ENCODE measurements around the gene DGUOK.
"Not testable (repeated sequence)": the region's sequence is repeated elsewhere in the genome, so short reads cannot be mapped to it uniquely, and the experiment has no call there.

DGUOK gene

DNA sequence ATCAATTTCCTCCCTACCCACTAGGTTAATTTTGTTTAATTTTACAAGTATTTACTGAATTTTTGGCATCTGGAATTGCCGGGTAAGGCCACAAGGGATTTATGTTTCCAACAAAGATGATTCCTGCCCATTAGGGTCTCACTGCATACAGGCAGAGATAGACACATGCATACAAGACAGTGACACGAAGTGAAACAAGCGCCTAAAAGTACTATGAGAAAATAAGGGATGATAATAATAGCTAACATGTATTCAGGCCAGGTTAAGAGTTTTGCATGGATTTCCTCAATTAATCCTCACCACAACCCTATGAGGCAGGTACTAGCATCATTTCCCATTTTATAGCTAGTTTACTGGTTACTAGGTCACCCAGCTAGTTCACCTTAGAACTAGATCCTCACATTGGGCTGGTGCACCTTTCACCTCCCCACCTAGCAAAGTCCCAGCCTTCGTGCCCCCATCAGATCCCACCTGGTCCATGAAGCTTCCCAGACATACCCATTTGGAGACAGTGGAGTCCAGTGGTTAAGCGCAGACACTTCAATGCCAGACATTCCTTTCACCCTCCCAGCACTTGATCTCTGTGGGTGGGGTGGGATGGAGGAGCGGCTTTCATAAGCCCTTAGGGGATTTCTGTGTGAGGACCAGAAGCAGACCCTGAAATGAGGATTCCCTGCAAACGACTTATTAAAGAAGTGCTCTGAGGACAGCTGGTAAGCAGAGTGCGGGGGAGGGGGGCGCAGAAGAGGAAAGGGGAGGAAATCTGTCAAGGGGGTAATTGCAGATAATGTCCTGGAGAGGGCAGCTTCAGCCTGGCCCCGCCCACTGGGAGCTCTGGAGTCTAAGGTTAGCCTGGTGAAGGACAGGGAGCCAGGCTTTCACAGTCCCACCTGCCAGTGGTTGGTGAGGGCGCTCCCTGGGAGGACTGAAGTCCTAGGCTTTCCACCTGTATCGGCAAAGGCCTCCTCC is 5.8 kb upstream of the DGUOK start:
- DNase-seq (ENCODE audit: low read depth): no peak

DNA sequence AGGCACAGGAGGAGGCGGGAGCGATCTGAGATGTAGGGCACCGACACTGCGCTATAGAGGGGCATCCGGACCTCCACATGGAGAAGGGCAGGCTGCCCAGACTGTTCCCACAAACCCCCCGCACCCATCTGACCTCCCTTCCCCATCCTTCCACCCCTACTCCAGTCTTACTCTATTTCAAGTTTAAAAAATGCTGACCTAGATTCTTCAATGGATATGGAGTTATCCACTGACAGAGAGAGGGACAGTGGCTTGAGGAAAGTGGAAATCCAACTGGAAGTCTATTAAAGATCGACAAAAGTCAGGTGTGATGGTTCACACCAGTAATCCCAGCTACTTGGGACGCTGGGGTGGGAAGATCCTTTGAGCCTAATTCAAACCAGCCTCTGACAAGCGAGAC is 5.1 kb upstream of the DGUOK start:
- no peak for DNase-seq (ENCODE audit: low read depth)

DNA sequence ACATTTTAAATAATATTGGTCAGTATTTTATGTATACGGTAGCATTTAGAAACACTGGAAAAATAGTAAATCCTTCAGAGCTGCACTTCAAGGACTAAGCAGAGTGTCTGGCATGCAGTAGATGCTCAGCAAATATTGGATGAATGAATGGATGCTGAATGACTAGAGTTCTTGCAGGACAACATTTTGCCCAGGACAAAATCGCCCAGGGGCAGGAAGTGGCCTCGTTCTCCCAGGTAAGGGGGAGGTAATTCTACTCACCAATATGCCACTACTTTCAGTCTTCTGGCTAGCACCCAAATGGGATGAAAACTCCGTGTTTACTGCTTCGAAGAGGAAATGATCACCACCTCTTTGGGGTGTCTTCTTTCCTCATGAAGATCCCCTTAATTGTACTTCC is 4.0 kb upstream of the DGUOK start:
- DNase-seq (ENCODE audit: low read depth): no peak

DNA sequence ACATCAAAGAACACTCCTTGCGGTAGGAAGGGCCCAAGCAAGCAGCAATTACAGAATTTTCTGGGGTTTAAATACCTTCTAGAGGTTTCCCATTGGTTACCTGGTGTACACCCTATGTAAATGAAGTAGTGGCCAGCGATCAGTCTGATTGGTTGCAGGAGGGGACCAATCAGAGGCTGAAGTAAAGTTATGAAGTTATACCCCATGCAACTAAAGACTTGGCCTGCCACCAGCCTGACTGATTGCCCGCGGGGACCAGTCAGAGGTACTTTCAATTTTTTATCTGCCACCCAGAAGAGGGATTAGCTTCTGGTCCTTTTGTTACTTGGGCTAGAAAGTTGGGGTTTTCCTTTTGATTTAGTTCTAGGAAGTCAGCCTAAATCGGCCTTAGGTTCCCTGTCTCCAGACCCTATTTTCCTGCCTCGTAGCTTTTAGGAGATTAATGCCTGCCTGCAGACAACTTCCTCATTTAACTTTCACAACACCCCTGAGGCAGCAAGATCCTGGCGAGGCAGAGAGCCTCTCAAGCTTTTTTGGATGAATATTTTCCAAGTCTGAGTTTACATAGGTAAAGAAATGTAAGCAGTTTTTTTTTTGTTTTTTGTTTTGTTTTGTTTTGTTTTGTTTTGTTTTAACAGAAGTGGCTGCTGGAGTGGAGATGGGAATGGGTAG is 1.5 kb upstream of the DGUOK start:
- no peak for DNase-seq (ENCODE audit: low read depth)

DNA sequence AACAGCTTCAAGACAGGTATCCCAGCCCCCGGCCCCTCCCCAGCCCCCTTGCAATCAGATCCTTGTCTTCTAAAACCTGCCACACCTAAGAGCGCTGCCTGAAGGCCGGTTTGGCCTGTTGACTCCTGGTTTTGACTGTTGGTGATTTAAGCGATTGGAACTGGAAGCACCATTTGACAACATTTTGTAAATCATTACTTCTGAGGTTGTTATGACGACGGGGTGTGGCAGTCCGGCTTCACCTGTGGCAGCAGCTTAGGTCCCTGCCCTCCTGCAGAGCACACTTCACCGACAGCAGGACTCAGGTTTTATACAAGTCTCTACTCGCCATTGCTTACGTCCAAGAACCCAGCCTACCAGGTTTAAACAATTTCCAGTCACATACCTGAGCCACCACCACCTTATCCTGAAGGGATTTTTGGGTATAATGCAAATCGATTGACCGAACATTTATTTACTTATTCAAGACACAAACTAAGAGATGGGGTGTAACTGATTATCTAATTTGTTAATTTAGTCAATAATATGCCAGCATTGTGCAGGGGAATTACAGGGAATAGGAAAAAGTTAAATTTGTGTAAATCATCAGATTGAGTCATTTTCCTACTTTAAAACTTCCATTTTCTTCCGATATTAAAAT is 707 bp upstream of the DGUOK start:
- no peak for DNase-seq (ENCODE audit: low read depth)

DNA sequence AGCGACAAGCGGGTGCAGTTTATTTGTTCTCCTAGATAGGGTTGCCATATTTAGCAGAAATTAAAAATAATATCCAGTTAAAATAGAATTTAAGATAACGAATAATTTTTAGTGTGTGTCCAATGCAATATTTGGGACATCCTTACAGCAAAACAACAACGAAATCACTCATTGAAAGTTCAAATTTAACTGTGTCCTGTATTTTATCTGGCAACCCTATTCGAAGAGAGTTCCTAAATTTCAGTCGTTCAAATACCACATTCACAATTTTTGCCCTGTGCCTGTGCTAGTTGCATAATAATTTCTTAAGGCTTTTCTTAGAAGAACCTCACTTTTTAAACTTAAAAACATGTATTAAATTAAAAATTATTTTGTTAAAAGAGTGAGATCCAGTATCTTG is 664 bp downstream of the DGUOK start:
- DNase-seq (ENCODE audit: low read depth): no peak

DNA sequence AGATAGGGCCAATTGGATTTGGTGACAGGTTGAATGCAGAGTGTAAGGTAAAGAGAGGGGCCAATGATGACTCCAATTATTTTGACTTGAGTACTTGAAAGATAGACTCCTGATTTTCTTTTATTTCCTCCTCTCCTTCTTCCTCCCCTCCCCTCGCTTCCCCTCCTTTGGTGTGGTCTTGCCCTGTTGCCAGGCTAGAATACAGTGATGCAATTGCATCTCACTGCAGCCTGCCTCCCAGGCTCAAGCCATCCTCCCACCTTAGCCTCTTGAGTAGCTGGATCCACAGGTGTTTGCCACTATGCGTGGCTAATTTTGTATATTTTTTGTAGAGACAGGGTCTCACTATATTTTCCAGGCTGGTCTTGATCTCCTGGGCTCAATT is 2.3 kb downstream of the DGUOK start:
- DNase-seq (ENCODE audit: low read depth): no peak

DNA sequence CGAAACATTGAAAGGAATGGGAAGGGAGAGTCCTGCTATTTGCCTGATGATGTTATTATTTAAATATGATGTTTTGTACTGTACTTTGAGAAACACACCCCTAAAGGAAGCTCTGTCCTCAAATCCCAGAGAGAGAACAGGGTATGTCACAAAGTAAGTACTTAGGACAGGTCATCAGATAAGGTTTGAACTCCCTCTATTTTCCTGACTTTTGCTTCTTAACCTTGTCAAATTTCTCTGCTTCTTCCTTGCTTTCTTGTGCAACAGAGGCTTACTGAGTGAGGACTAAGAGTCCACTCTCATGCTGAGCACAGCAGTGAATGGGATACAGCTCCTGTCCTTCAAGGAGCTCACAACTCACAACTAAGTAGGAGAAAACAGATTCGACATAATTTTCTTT is 3.7 kb downstream of the DGUOK start:
- no peak for DNase-seq (ENCODE audit: low read depth)

DNA sequence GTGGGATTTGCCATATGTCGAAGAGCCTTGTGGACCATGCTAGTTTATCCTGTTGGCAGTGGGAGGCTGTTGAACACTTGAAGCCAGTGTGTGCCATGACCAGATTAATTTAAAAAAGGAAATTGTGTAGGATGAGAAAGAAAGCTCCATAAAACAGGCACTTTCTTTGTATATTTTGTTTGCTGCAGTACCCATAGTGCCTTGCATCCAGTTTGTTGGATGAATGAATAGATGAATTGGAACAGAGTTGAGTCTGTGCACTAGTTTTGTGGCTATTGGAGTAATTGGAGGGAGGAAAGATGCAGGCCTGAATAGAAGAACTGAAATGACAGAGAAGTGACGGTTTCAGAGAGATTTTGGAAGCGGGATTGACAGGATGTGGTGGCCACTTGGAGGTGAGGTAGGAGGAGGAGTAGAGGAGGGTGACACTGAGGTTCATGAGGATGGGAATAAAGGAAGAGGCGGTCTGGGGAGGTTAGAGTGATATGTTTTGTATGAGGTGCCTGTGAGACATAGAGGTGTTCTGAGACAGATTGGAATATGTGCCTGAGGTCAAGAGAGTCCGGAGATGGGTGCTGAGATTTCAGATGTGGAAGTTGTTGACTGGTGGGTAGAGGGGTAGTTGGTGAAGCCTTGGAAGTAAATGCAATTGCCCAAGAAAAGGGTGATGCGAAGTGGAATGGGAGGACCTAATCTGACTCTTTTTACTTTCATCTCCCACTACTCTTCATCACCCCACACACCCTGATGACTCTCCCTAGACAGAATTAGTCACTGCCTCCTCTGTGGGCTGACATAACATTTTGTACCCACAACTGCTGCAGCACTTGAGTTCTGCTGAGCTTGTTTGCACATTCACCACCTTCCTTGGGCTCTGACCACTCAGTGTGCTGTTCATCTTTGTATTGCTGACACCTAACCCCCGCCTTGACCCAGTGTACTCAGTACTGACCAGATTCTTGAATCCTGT is 5.1 kb downstream of the DGUOK start:
- no peak for DNase-seq (ENCODE audit: low read depth)

DNA sequence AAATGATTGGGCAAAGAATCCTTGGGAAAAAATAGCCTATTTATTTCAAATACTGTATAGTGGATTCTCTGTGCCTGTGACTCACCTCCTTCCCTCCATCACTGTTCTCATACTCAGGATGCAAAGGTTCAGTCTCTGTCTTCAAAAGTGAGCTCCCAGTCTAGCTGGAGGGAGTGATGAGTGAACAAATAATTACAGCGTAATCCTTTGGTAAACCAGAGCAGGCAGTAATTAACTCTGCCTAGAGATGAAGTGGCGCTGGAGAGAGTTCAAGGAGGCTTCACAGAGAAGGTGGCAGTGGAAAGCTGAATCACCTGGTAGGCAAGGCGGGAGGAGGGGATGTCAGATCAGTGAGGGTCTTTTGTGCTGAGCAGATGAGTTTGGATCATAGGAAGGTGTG is 6.5 kb downstream of the DGUOK start:
- DNase-seq (ENCODE audit: low read depth): no peak

DNA sequence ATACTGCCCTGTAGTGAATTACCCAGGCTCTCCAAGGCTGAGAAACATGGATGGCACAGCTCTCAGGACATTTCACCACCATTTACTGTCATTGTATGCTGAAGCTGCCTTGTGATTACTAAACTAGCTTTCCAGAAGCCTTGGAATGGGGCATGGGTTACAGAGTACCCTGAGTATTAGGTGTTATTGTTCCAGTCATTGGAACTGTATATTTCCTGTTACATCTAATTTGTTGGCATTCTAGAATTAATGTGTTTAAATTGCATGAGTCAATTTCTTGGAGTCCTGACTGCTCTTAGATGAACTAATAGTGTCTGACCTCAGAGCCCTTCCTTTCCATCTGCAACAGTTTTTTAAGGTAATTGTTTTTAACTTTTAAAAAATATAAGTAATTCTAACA is 9.0 kb downstream of the DGUOK start:
- DNase-seq (ENCODE audit: low read depth): no peak

DNA sequence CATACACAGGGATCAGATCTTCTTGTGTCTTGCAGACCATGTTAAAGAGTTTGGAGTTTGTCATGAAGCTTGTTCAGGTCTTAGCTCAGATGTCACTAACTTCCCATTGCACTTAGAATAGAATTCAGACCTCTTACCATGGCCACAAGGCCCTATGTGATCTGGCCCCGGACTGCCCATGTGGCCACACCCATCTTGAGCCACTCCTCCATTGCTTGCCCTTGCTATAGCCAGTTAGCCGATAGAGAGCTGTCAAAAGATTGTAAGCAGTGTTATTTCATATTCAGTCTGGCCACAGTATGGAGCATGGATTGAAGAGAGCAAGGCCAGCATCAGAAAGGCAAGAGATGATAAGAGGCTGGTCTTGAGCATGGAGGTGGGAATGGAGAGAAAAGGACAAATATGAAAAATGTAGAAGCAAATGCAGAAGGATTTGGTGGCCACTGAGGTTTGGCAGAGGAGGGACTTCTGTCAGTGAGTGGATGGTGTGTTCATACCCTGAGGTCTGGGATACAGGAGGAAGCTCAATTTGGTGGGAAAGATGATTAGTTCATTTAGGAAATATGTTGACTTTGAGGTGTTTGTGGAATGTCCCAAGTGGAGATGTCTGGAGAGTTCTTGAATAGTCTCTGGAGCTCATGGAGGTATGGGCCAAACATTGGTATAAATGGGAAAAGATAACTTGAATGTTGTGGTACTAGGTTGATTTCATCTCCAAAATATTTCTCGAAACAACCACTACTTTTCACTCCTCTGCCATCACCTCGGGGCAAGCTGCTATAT is 10.6 kb downstream of the DGUOK start:
- DNase-seq (ENCODE audit: low read depth): no peak

DNA sequence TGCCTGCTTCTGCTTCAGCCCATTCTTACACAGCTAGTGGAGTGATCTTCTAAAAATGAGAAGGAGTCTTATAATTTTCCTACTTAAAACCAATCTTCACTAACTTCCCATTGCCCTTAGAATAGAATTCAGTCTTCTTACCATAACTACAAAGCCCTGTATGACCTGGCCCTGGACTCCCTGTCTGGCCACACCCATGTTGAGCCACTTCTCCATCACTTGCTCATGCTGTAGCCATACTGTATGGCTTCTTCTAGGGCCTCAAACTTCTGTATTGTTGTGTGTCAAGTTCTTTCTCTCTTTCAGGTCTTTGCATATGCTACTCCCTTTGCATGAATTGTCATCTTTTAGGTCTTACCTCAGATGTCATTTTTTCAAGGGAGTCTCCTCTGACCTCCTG is 11.2 kb downstream of the DGUOK start:
- no peak for DNase-seq (ENCODE audit: low read depth)

DNA sequence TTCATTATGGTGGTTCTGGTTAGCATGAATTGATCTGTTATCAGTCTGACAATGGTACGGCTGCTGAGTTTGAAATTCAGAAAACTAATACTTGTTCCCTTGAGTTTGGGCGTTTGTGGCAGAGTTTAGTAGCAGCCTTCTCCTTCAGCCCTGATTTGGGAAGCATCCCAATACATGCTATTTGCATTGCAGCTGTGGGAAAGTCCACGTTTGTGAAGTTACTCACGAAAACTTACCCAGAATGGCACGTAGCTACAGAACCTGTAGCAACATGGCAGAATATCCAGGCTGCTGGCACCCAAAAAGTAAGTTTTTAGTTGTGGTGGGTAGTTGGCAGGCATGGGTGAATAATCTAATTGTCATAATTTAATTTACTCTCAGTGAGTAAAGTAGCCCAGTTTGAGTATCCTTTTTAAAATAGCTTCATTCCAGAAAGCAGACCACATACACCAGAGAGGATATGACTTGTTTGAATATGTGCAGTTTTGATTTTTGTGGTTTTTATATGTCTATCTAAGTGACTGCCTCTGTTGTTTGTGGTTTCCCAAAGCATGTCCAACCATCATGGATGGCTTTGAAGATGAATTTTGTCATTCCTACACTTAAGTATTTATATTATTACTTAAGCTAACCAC is 12.2 kb downstream of the DGUOK start:
- no peak for DNase-seq (ENCODE audit: low read depth)

DNA sequence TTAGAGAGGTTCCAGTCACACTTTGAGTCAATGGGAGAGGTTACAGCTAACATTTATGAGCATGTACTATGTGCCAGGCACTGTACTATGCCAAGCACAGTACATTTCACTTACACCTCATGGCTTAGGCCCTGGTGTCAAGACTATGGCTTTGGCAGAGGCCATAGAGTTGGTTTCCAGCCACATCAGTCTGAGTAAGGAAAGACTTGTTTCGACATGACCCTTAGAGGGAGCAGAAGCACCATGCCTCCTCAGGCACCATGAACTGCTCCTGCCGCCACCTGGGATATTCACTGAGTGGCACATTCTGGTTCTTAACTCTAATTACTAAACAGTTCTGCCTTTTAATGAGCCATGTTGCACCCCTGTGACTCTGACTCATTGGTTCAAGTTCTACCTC is 12.7 kb downstream of the DGUOK start:
- DNase-seq (ENCODE audit: low read depth): no peak

DNA sequence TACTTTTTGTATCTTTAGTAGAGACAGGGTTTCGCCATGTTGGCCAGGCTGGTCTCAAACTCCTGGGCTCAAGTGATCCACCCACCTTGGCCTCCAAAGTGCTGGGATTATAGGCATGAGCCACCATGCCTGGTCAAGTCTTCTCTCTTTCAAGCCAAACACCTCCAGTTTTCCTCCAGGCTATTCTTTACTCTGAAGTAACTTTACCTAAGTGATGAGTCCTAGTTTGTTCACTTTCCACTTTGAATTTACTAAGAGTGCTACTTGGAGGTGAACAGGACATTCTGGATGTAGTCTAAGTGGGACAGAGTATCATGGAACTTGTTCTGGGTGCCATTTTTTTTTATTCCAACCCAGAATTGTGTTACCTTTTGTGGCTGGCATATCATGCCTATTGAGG is 13.4 kb downstream of the DGUOK start:
- not testable (repeated sequence) for DNase-seq (ENCODE audit: low read depth)

DNA sequence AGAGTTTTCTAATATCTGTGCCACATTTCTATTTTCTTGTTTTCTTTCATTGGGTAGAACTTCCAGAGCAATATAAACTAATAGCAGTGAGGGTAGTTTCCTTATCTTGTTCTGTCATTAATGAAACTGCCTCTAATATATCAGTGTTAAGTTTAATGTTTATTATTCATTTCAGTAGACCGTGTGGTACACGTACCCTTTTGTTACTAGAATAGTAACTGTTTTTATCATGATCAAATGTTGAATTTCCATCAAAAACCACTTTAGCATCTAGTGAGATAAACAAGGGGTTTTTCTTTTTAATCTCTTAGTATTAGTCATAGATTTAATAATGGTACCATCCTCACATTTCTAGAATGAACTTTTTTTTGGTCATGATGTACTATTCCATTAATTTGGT is 16.0 kb downstream of the DGUOK start:
- no peak for DNase-seq (ENCODE audit: low read depth)

DNA sequence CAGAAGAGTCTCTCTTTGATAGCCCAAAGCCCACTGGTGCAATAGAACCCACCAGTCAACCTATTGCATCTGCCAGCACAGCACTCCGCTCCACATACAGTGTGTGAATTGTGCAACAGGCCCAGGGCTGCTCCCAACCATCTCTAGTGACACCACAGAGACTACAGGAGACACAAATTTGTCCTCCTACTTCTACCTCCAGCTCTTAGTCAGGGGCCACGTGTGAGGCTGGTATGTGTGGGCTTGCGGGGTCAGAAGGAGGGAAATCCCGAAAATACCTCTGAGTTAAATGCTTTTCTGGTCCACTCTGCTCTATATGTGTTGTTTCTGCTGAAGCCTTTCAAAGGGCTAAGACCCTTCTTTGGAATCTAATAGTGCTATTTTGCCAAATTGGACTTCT is 18.0 kb downstream of the DGUOK start:
- DNase-seq (ENCODE audit: low read depth): no peak

DNA sequence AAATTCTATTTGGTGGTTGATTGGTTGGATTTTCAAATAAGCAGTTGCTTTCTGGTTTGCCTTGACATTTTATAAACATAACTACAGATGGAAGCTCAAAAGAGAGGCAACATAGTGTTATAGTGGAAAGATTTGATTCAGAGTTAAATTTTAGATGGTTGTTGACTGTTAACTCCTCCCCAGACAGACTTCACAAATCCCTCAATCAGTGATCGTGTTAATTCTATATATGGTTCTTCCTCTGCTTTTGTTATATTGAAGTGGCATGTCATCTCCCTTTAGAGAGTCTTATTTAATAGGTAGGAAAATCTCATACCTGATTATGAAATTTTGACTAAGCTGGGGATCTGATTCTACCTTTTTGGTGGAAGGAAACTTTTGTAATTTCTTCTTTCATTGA is 19.5 kb downstream of the DGUOK start:
- DNase-seq (ENCODE audit: low read depth): no peak

DNA sequence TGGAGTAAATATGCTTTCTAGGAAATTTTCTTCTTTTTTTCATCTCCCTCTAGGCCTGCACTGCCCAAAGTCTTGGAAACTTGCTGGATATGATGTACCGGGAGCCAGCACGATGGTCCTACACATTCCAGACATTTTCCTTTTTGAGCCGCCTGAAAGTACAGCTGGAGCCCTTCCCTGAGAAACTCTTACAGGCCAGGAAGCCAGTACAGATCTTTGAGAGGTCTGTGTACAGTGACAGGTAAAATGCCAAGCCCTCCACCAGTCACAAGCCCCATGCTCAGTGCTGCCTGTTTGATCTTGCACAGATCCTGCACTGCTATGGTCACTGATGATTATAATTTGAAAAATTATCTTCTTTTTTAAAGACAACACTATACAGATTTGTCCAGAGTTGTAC is 20.0 kb downstream of the DGUOK start:
- DNase-seq (ENCODE audit: low read depth): no peak
